Measurements from ENCODE around the gene CAPN6. TPM values are rescaled to one million over a fixed set of nuclear protein-coding genes. Genes with fewer than 3 reads are reported as not detected.

CAPN6 gene
- total RNA-seq, 1 experiment from 2014 or later, result not detected

GRCh38 chrX:111244235-111244750 is 26.0 kb downstream of the CAPN6 start:
- peak; percentile 42 for DNase-seq (ENCODE audit: low read depth, low spot score)
- in situ Hi-C loops (cut with HindIII; ENCODE audit: low pct_unique_long_range_greater_than_20kb, low sequenced_read_pairs), result no loop called here

- in situ Hi-C loops (cut with HindIII; ENCODE audit: low pct_unique_long_range_greater_than_20kb, low sequenced_read_pairs), result no loop called here
- DNase-seq (ENCODE audit: low read depth, low spot score), result no peak
These were observed 53.9 kb downstream of the CAPN6 start for GRCh38 chrX:111216293-111216801.

- in situ Hi-C loops (cut with HindIII; ENCODE audit: low pct_unique_long_range_greater_than_20kb, low sequenced_read_pairs), result no loop called here
- DNase-seq (ENCODE audit: low read depth, low spot score), result no peak
These were observed 62.4 kb downstream of the CAPN6 start for GRCh38 chrX:111207851-111208250.

- in situ Hi-C loops (cut with HindIII; ENCODE audit: low pct_unique_long_range_greater_than_20kb, low sequenced_read_pairs), result no loop called here
- no peak for DNase-seq (ENCODE audit: low read depth, low spot score)
These were observed 70.0 kb downstream of the CAPN6 start for GRCh38 chrX:111200327-111200726.

- in situ Hi-C loops (cut with HindIII; ENCODE audit: low pct_unique_long_range_greater_than_20kb, low sequenced_read_pairs), result no loop called here
- no peak for DNase-seq (ENCODE audit: low read depth, low spot score)
These were observed 70.8 kb downstream of the CAPN6 start for GRCh38 chrX:111199505-111199904.

Other genes starting within 250 kb of the CAPN6 start
- 0.03 TPM in 1 of 2 replicates, not detected in the other for gene PAK3, start 174.3 kb downstream of the CAPN6 start, total RNA-seq (2014; rRNA removed; shearing (Covaris generic))
- gene DCX, start 141.7 kb upstream of the CAPN6 start, total RNA-seq (2014; rRNA removed; shearing (Covaris generic)), result not detected in 2 replicates
- gene SERTM2, start 241.2 kb upstream of the CAPN6 start, total RNA-seq (2014; rRNA removed; shearing (Covaris generic)), result 0.03 TPM in 1 of 2 replicates, not detected in the other